CD4-positive, alpha-beta memory T cell (primary cell): ENCODE measurements around the gene RSKR. TPM values are rescaled to one million over a fixed set of nuclear protein-coding genes. Genes with fewer than 3 reads are reported as not detected.
"Not testable (repeated sequence)": the region's sequence is repeated elsewhere in the genome, so short reads cannot be mapped to it uniquely, and the experiment has no call there.

Experiments used
- CTCF ChIA-PET: fragments of 350-600 bp; sonication (Branson Sonifier 250); formaldehyde crosslinking; loops from one replicate; lab custom pipeline; 2021; ENCODE audit warnings: inconsistent platforms; ENCODE audit not compliant: partially characterized antibody; lab: Charles Lee
- POLR2A ChIA-PET: fragments of 350-600 bp; sonication (Branson Sonifier 250); formaldehyde crosslinking; loops from one replicate; lab custom pipeline; 2021; ENCODE audit not compliant: partially characterized antibody; lab: Charles Lee
- DNase-seq, 5 donors: peaks; one replicate each; pipeline versions ENCODE4 v3.0.0 to v3.0.0-alpha.2; 2020 to 2022; ENCODE audit warnings: mixed read lengths in 1 of 5
- H3K27ac ChIP-seq: one replicate; pipeline ENCODE4 v1.7.0; 2013; ENCODE audit warnings: low read depth, low read length
- H3K27me3 ChIP-seq: 2 replicates; pipeline ENCODE4 v1.7.0; 2013; ENCODE audit warnings: mild to moderate bottlenecking, low read length, moderate library complexity; ENCODE audit not compliant: insufficient read depth
- H3K36me3 ChIP-seq: 2 replicates; pipeline ENCODE4 v1.7.0; 2013; ENCODE audit warnings: mild to moderate bottlenecking, low read length, moderate library complexity; ENCODE audit not compliant: insufficient read depth
- H3K4me1 ChIP-seq: 2 replicates; pipeline ENCODE4 v1.7.0; 2013; ENCODE audit warnings: mild to moderate bottlenecking, low read length, moderate library complexity; ENCODE audit not compliant: insufficient read depth
- H3K4me3 ChIP-seq, 2 donors: one replicate each; pipeline ENCODE4 v1.7.0; 2013; ENCODE audit warnings: low read length in 2 of 2, mild to moderate bottlenecking in 1 of 2
- H3K9me3 ChIP-seq, 2 donors: one replicate each; pipeline ENCODE4 v1.7.0; 2013; ENCODE audit warnings: low read length in 2 of 2, control low read depth in 1 of 2; ENCODE audit not compliant: control insufficient read depth in 1 of 2
- H3K27ac Mint-ChIP-seq, 7 donors: one replicate each; pipeline ENCODE4 v1.8.0; 2020 to 2021; ENCODE audit warnings: mixed read lengths in 7 of 7, mild to moderate bottlenecking in 6 of 7, inconsistent platforms in 3 of 7, moderate library complexity in 3 of 7
- H3K27me3 Mint-ChIP-seq, 2 donors: one replicate each; pipeline ENCODE4 v1.8.0; 2020 to 2021; ENCODE audit warnings: mixed read lengths in 2 of 2
- H3K36me3 Mint-ChIP-seq, 2 donors: one replicate each; pipeline ENCODE4 v1.8.0; 2020 to 2021; ENCODE audit warnings: mixed read lengths in 2 of 2, inconsistent platforms in 1 of 2, mild to moderate bottlenecking in 1 of 2
- H3K4me1 Mint-ChIP-seq, 4 donors: one replicate each; pipeline ENCODE4 v1.8.0; 2020 to 2021; ENCODE audit warnings: mixed read lengths in 4 of 4, mild to moderate bottlenecking in 1 of 4
- H3K4me3 Mint-ChIP-seq, 8 donors: one replicate each; pipeline ENCODE4 v1.8.0; 2020 to 2021; ENCODE audit warnings: mixed read lengths in 8 of 8, mild to moderate bottlenecking in 7 of 8, moderate library complexity in 6 of 8, inconsistent platforms in 3 of 8
- H3K9me3 Mint-ChIP-seq, 8 donors: one replicate each; pipeline ENCODE4 v1.8.0; 2020 to 2021; ENCODE audit warnings: mixed read lengths in 8 of 8, mild to moderate bottlenecking in 5 of 8, inconsistent platforms in 3 of 8, moderate library complexity in 1 of 8
- intact Hi-C: fragments of 100-400 bp; cut with micrococcal nuclease; formaldehyde crosslinking; loops from one replicate; pipeline ENCODE4 v1.15.1; 2023
- polyA plus RNA-seq, 2 donors: library from polyadenylated mRNA; unstranded; fragments of 300-500 nt; fragmentation: Illumina TruSeq; gene quantifications; one replicate each; pipeline ENCODE4 v1.2.3, GENCODE V29; 2021
- total RNA-seq, 2 experiments: library from RNA; stranded (reverse); gene quantifications; one replicate each; pipeline ENCODE4 v1.2.3, GENCODE V29; 2021

RSKR gene
- total and polyA plus RNA-seq, 4 experiments from 2014 or later, result 27.2 to 29.6 TPM; not detected in 2

- peak overlapping the region in 6 of 7 donors; percentile 24 to 65 (median 36) for H3K27ac Mint-ChIP-seq
- ChIA-PET CTCF (interaction anchor here (0.7 to 6.8 kb wide), 19 partner anchors 9 to 196 kb away, joined by 3 to 51 read pairs (median 3); partner anchors contain the start of genes ALDOC and PIGS), POLR2A (interaction anchor here (0.6 to 1.8 kb wide), 6 partner anchors 11 to 118 kb away, joined by 3 to 11 read pairs (median 4); partner anchors contain the start of genes ALDOC and PIGS)
- peaks cover 4 to 13% (median 10%) of the 10 kb centered on the region in 4 donors for H3K4me1 Mint-ChIP-seq
- intact Hi-C loops, result loop anchor here (1.0 kb wide), 1 partner anchor 65 kb away; no protein-coding TSS in a partner anchor
- Histone ChIP-seq H3K27me3 (no peaks in the 10 kb centered on the region), H3K4me1 (no peaks in the 10 kb centered on the region), H3K27ac (no peak overlapping the region), H3K9me3 (no peaks in the 10 kb centered on the region), H3K4me3 (no peak overlapping the region), H3K36me3 (peaks cover 30% of the 10 kb centered on the region)
- H3K4me3 Mint-ChIP-seq, result no peak overlapping the region
- H3K9me3 Mint-ChIP-seq, result no peaks in the 10 kb centered on the region
- peaks cover 29 to 63% of the 10 kb centered on the region in 2 donors for H3K36me3 Mint-ChIP-seq
- no peaks in the 10 kb centered on the region for H3K27me3 Mint-ChIP-seq
- peak in 4 of 5 donors; percentile 19 to 40 (median 40) for DNase-seq
Observed at GRCh38 chr17:28612936-28613872, 781 bp downstream of the RSKR start.

GRCh38 chr17:28612531-28612930, 1.5 kb downstream of the RSKR start:
- Mint-ChIP-seq H3K9me3 (no peaks in the 10 kb centered on the region), H3K27me3 (no peaks in the 10 kb centered on the region), H3K27ac (peak overlapping the region; percentile 17 to 78 (median 53)), H3K4me1 (peaks cover 4 to 13% (median 10%) of the 10 kb centered on the region in 4 donors), H3K36me3 (peaks cover 27 to 60% of the 10 kb centered on the region in 2 donors), H3K4me3 (no peak overlapping the region)
- H3K4me1 ChIP-seq, result no peaks in the 10 kb centered on the region
- ChIA-PET POLR2A (interaction anchor here (0.6 to 1.6 kb wide), 5 partner anchors 11 to 117 kb away, joined by 3 to 11 read pairs (median 4); partner anchors contain the start of genes ALDOC and PIGS), CTCF (interaction anchor here (0.7 to 6.8 kb wide), 20 partner anchors 10 to 196 kb away, joined by 3 to 51 read pairs (median 3); partner anchors contain the start of genes ALDOC and PIGS)
- H3K4me3 ChIP-seq, result no peak overlapping the region
- peaks cover 29% of the 10 kb centered on the region for H3K36me3 ChIP-seq
- H3K27ac ChIP-seq, result no peak overlapping the region
- intact Hi-C loops, result no loop called here
- no peak for DNase-seq
- H3K27me3 ChIP-seq, result no peaks in the 10 kb centered on the region
- H3K9me3 ChIP-seq, result no peaks in the 10 kb centered on the region

GRCh38 chr17:28610376-28610775, 3.6 kb downstream of the RSKR start:
- no peaks in the 10 kb centered on the region for H3K9me3 ChIP-seq
- ChIA-PET POLR2A (interaction anchor here (2.2 kb wide), 1 partner anchor 11 kb away, joined by 12 read pairs; the partner anchor contains the start of gene SPAG5), CTCF (interaction anchor here (0.8 to 6.8 kb wide), 7 partner anchors 12 to 114 kb away, joined by 3 to 51 read pairs (median 3); partner anchors contain the start of gene PIGS)
- no peak overlapping the region for H3K27ac ChIP-seq
- no peaks in the 10 kb centered on the region for H3K27me3 ChIP-seq
- no peaks in the 10 kb centered on the region for H3K9me3 Mint-ChIP-seq
- peaks cover 7% of the 10 kb centered on the region for H3K36me3 ChIP-seq
- DNase-seq, result no peak
- H3K27ac Mint-ChIP-seq, result peak overlapping the region in 4 of 7 donors; percentile 12 to 77 (median 65)
- H3K4me1 ChIP-seq, result no peaks in the 10 kb centered on the region
- intact Hi-C loops, result no loop called here
- H3K36me3 Mint-ChIP-seq, result peaks cover 10 to 38% of the 10 kb centered on the region in 2 donors
- H3K4me3 Mint-ChIP-seq, result no peak overlapping the region
- peaks cover 4 to 13% (median 10%) of the 10 kb centered on the region in 4 donors for H3K4me1 Mint-ChIP-seq
- H3K27me3 Mint-ChIP-seq, result no peaks in the 10 kb centered on the region
- no peak overlapping the region for H3K4me3 ChIP-seq

- H3K9me3 ChIP-seq, CTCF ChIA-PET, H3K36me3 ChIP-seq, H3K27me3 ChIP-seq, intact Hi-C loops, H3K36me3 Mint-ChIP-seq, DNase-seq, H3K9me3 Mint-ChIP-seq, POLR2A ChIA-PET, H3K27ac Mint-ChIP-seq, H3K4me3 ChIP-seq, H3K4me1 ChIP-seq, H3K4me1 Mint-ChIP-seq, H3K27me3 Mint-ChIP-seq, H3K4me3 Mint-ChIP-seq, H3K27ac ChIP-seq: not testable (repeated sequence)
Observed at GRCh38 chr17:28604031-28604430, 10.0 kb downstream of the RSKR start.

GRCh38 chr17:28599311-28600184, 14.4 kb downstream of the RSKR start:
- Histone ChIP-seq H3K4me3 (peak overlapping the region; percentile 74 to 95), H3K27me3 (no peaks in the 10 kb centered on the region), H3K4me1 (peaks cover 7% of the 10 kb centered on the region), H3K9me3 (no peaks in the 10 kb centered on the region), H3K36me3 (no peaks in the 10 kb centered on the region), H3K27ac (peak overlapping the region; percentile 100)
- CTCF ChIA-PET, result interaction anchor here (1.1 to 3.2 kb wide), 3 partner anchors 14 to 51 kb away, joined by 5 to 12 read pairs (median 8); partner anchors contain the start of gene RSKR
- H3K27ac Mint-ChIP-seq, result peak overlapping the region; percentile 94 to 99 (median 99)
- H3K36me3 Mint-ChIP-seq, result peaks cover 0 to 6% of the 10 kb centered on the region in 2 donors
- H3K27me3 Mint-ChIP-seq, result no peaks in the 10 kb centered on the region
- peaks cover 13 to 27% (median 22%) of the 10 kb centered on the region in 4 donors for H3K4me1 Mint-ChIP-seq
- intact Hi-C loops, result loop anchor here (1.0 to 2.0 kb wide), 6 partner anchors 22 to 105 kb away; partner anchors contain the start of genes BLTP2, PIGS and UNC119
- POLR2A ChIA-PET, result interaction anchor here (0.7 to 6.0 kb wide), 21 partner anchors 9 to 695 kb away, joined by 3 to 169 read pairs (median 5); partner anchors contain the start of genes ALDOC, BLTP2, NUFIP2 and PHF12
- peak in 4 of 5 donors; percentile 66 to 87 (median 74) for DNase-seq
- peak overlapping the region; percentile 88 to 99 (median 96) for H3K4me3 Mint-ChIP-seq
- no peaks in the 10 kb centered on the region for H3K9me3 Mint-ChIP-seq

- Mint-ChIP-seq H3K36me3 (peaks cover 0 to 6% of the 10 kb centered on the region in 2 donors), H3K4me1 (peaks cover 13 to 27% (median 22%) of the 10 kb centered on the region in 4 donors), H3K9me3 (no peaks in the 10 kb centered on the region), H3K27ac (peak within 1 kb of the TSS; percentile 94 to 99 (median 99)), H3K4me3 (peak within 1 kb of the TSS; percentile 88 to 99 (median 96)), H3K27me3 (no peaks in the 10 kb centered on the region)
- ChIA-PET CTCF (interaction anchor here (1.1 to 3.2 kb wide), 3 partner anchors 15 to 50 kb away, joined by 5 to 12 read pairs (median 8); partner anchors contain the start of gene RSKR), POLR2A (interaction anchor here (1.0 to 6.0 kb wide), 19 partner anchors 8 to 695 kb away, joined by 3 to 169 read pairs (median 7); partner anchors contain the start of genes ALDOC, BLTP2, NUFIP2 and PHF12)
- DNase-seq, result peak; percentile 95 to 96 (median 96)
- H3K36me3 ChIP-seq, result no peaks in the 10 kb centered on the region
- intact Hi-C loops, result loop anchor here (1.0 to 2.0 kb wide), 6 partner anchors 22 to 105 kb away; partner anchors contain the start of genes BLTP2, PIGS and UNC119
- no peaks in the 10 kb centered on the region for H3K9me3 ChIP-seq
- H3K27ac ChIP-seq, result peak within 1 kb of the TSS; percentile 100
- H3K4me3 ChIP-seq, result peak within 1 kb of the TSS; percentile 74 to 95
- H3K4me1 ChIP-seq, result peaks cover 7% of the 10 kb centered on the region
- no peaks in the 10 kb centered on the region for H3K27me3 ChIP-seq
Observed at GRCh38 chr17:28598799-28599310, 15.1 kb downstream of the RSKR start, which contains the start of gene SPAG5. TSS of gene SPAG5 (minus strand) at chr17:28599025. CDS start at chr17:28598946, 79 bp downstream.
